SU-DHL-6 (cell line): ENCODE data around the gene CAB39.

Experiments
- H2AFZ ChIP-seq: fragments of 200-600 bp; sonication (generic); 2 replicates; pipeline ENCODE4 v1.6.1; 2014; ENCODE audit warnings: low read depth, mild to moderate bottlenecking, moderate library complexity, mixed read lengths, antibody characterized with exemption, low read length; ENCODE audit not compliant: severe bottlenecking
- H3F3A ChIP-seq: fragments of 200-600 bp; shearing (Covaris generic); 2 replicates; pipeline ENCODE4 v1.6.0; 2016; ENCODE audit warnings: antibody characterized with exemption, mild to moderate bottlenecking; ENCODE audit not compliant: insufficient read depth
- H3K27ac ChIP-seq: fragments of 200-600 bp; sonication (generic); 2 replicates; pipeline ENCODE4 v1.5.1; 2016; ENCODE audit warnings: low read depth, mild to moderate bottlenecking, low read length, moderate library complexity, mixed read lengths
- H3K27me3 ChIP-seq: fragments of 200-600 bp; sonication (generic), shearing (Covaris generic); 2 replicates; pipeline ENCODE4 v1.6.0; 2014; ENCODE audit warnings: mild to moderate bottlenecking, low read length
- H3K36me3 ChIP-seq: fragments of 200-600 bp; sonication (generic); 2 replicates; pipeline ENCODE4 v1.6.1; 2014; ENCODE audit warnings: mild to moderate bottlenecking, low read length, mixed read lengths
- H3K4me2 ChIP-seq: fragments of 300-600, 200-600 bp; shearing (Covaris generic), sonication (generic); 2 replicates; pipeline ENCODE4 v1.6.0; 2014; ENCODE audit warnings: low read length, low read depth, mild to moderate bottlenecking; ENCODE audit not compliant: poor library complexity, severe bottlenecking
- H3K4me3 ChIP-seq: fragments of 200-600 bp; sonication (generic); 2 replicates; pipeline ENCODE4 v1.5.1; 2014; ENCODE audit warnings: antibody characterized with exemption, low read length, mild to moderate bottlenecking, mixed read lengths; ENCODE audit not compliant: insufficient read depth, poor library complexity, severe bottlenecking
- H3K79me2 ChIP-seq: fragments of 200-600 bp; sonication (generic); 2 replicates; pipeline ENCODE4 v1.6.1; 2014; ENCODE audit warnings: mild to moderate bottlenecking, low read length, moderate library complexity; ENCODE audit not compliant: insufficient read depth
- H3K9ac ChIP-seq: fragments of 200-600 bp; sonication (generic); 2 replicates; pipeline ENCODE4 v1.7.0; 2014; ENCODE audit warnings: mild to moderate bottlenecking, low read length
- H3K9me2 ChIP-seq: fragments of 200-600 bp; sonication (generic); replicated peaks from 2 replicates; pipeline ENCODE4 v1.6.1; 2014; ENCODE audit warnings: low read length; ENCODE audit not compliant: insufficient read depth
- H3K9me3 ChIP-seq: fragments of 200-600 bp; sonication (generic); 2 replicates; pipeline ENCODE4 v1.6.1; 2014; ENCODE audit warnings: low read length, mixed read lengths; ENCODE audit not compliant: insufficient read depth
- H4K20me1 ChIP-seq: fragments of 200-600 bp; sonication (generic); 2 replicates; pipeline ENCODE4 v1.6.1; 2014; ENCODE audit warnings: low read depth, mild to moderate bottlenecking, antibody characterized with exemption, low read length, moderate library complexity, mixed read lengths
- CTCF ChIP-seq: fragments of 200-600 bp; sonication (generic); IDR thresholded peaks from one replicate; pipeline ENCODE4 v1.5.1; 2017; ENCODE audit warnings: antibody characterized with exemption, mild to moderate bottlenecking, low read length, moderate library complexity; ENCODE audit not compliant: insufficient read depth, poor library complexity, severe bottlenecking
- EZH2phosphoT487 ChIP-seq: fragments of 200-600 bp; sonication (generic), shearing (Covaris generic); conservative IDR thresholded peaks from 2 replicates; pipeline ENCODE4 v1.6.1; 2018; ENCODE audit warnings: mild to moderate bottlenecking, antibody characterized with exemption, low read length, moderate library complexity, mixed read lengths

The CAB39 gene

GRCh38 chr2:230688490-230688889 lies 24.2 kb upstream of the CAB39 start:
- Histone ChIP-seq H3F3A (no peaks in the 10 kb centered on the region), H2AFZ (no peak overlapping the region), H3K9me2 (no peaks in the 10 kb centered on the region), H3K27me3 (no peaks in the 10 kb centered on the region), H3K4me3 (no peak overlapping the region), H3K4me2 (no peak overlapping the region), H3K36me3 (no peaks in the 10 kb centered on the region), H3K9me3 (no peaks in the 10 kb centered on the region), H3K27ac (no peak overlapping the region), H3K79me2 (no peaks in the 10 kb centered on the region), H3K9ac (no peak overlapping the region), H4K20me1 (no peaks in the 10 kb centered on the region)
- TF ChIP-seq CTCF (no peak), EZH2phosphoT487 (no peak)

DNA sequence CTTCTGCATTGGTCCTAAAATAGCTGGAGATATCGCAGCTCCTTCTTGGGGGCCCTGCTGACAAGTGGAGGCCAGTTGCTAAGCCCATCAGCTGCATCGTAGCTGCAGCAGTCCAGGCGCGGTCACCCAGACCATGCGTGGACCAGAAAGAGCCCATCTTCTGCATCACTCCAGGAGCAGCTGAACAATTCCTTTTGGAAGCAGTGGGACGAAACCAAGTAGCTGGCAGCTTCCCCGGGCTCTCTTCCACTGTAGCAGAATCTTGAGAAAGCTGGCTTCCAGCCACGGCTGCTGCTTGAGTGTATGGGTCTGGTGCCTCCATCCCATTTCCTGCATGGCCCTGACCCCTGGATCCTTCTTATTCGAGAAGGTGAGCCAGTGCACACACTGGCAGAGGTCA lies 22.2 kb upstream of the CAB39 start:
- H3K9ac ChIP-seq, result no peak overlapping the region

GRCh38 chr2:230691005-230691647 lies 21.5 kb upstream of the CAB39 start:
- H3K36me3 ChIP-seq, result no peaks in the 10 kb centered on the region
- no peak overlapping the region for H2AFZ ChIP-seq
- no peaks in the 10 kb centered on the region for H3K9me2 ChIP-seq
- no peaks in the 10 kb centered on the region for H3F3A ChIP-seq
- no peaks in the 10 kb centered on the region for H4K20me1 ChIP-seq
- no peak overlapping the region for H3K9ac ChIP-seq
- TF ChIP-seq CTCF (no peak), EZH2phosphoT487 (no peak)
- no peak overlapping the region for H3K27ac ChIP-seq
- no peak overlapping the region for H3K4me2 ChIP-seq
- no peak overlapping the region for H3K4me3 ChIP-seq
- H3K27me3 ChIP-seq, result no peaks in the 10 kb centered on the region
- no peaks in the 10 kb centered on the region for H3K9me3 ChIP-seq
- no peaks in the 10 kb centered on the region for H3K79me2 ChIP-seq

More for the DNA sequence above, 22.2 kb upstream of the CAB39 start:
- Histone ChIP-seq H3K4me2 (no peak overlapping the region), H3K27me3 (no peaks in the 10 kb centered on the region), H3K9me3 (no peaks in the 10 kb centered on the region), H3K79me2 (no peaks in the 10 kb centered on the region), H3K27ac (no peak overlapping the region), H3K36me3 (no peaks in the 10 kb centered on the region), H3K4me3 (no peak overlapping the region), H3F3A (no peaks in the 10 kb centered on the region), H3K9me2 (no peaks in the 10 kb centered on the region), H2AFZ (no peak overlapping the region), H4K20me1 (no peaks in the 10 kb centered on the region)
- no peak for TF ChIP-seq CTCF
- no peak for TF ChIP-seq EZH2phosphoT487
